Endothelial cell of umbilical vein (primary cell): ENCODE results near the gene PSMD14.

Experiments used
- EZH2 ChIP-seq: IDR thresholded peaks from 2 replicates; pipeline ENCODE4 v1.6.1; 2012; ENCODE audit warnings: borderline replicate concordance, low read depth, mild to moderate bottlenecking, moderate library complexity, low read length, inconsistent platforms; ENCODE audit not compliant: severe bottlenecking
- GATA2 ChIP-seq: IDR thresholded peaks from 2 replicates; pipeline ENCODE4 v1.7.0; 2011; ENCODE audit warnings: low read depth, mild to moderate bottlenecking, moderate library complexity, mixed read lengths, low read length; ENCODE audit not compliant: insufficient read length, insufficient read depth
- MYC ChIP-seq: IDR thresholded peaks from one replicate; pipeline ENCODE4 v1.6.1; 2011; ENCODE audit warnings: mild to moderate bottlenecking, low read depth, low read length
- POLR2A ChIP-seq: IDR thresholded peaks from 2 replicates; pipeline ENCODE4 v1.6.1; 2012; ENCODE audit warnings: low read depth, mild to moderate bottlenecking, control low read depth, low read length
- POLR2AphosphoS5 ChIP-seq: IDR thresholded peaks from 2 replicates; pipeline ENCODE4 v1.6.1; 2012; ENCODE audit warnings: low read depth, mild to moderate bottlenecking, control low read depth, low read length, moderate library complexity; ENCODE audit not compliant: insufficient read depth
- TF ChIP-seq, protein P1 (sequence below), 2 donors: IDR thresholded peaks; 1 replicate in 1 of 2; 2 replicates in 1 of 2; pipeline ENCODE4 v1.5.1; 2011; ENCODE audit warnings: low read length in 2 of 2, mild to moderate bottlenecking in 2 of 2, moderate library complexity in 2 of 2, control low read depth in 1 of 2, inconsistent platforms in 1 of 2, low read depth in 1 of 2; ENCODE audit not compliant: insufficient read depth in 1 of 2; ENCODE audit errors: extremely low read depth in 1 of 2
- TF ChIP-seq, protein P2 (sequence below): IDR thresholded peaks from 2 replicates; pipeline ENCODE4 v1.6.1; 2011; ENCODE audit not compliant: insufficient read depth, insufficient read length

- TF ChIP-seq POLR2A (no peak), POLR2AphosphoS5 (no peak), MYC (no peak), EZH2 (no peak), GATA2 (no peak)
- TF ChIP-seq, protein P1, sequence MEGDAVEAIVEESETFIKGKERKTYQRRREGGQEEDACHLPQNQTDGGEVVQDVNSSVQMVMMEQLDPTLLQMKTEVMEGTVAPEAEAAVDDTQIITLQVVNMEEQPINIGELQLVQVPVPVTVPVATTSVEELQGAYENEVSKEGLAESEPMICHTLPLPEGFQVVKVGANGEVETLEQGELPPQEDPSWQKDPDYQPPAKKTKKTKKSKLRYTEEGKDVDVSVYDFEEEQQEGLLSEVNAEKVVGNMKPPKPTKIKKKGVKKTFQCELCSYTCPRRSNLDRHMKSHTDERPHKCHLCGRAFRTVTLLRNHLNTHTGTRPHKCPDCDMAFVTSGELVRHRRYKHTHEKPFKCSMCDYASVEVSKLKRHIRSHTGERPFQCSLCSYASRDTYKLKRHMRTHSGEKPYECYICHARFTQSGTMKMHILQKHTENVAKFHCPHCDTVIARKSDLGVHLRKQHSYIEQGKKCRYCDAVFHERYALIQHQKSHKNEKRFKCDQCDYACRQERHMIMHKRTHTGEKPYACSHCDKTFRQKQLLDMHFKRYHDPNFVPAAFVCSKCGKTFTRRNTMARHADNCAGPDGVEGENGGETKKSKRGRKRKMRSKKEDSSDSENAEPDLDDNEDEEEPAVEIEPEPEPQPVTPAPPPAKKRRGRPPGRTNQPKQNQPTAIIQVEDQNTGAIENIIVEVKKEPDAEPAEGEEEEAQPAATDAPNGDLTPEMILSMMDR (IDR thresholded peaks at IDR 0.05; ENCODE audit: extremely low read depth in 1 of 2, insufficient read depth in 1 of 2, low read depth in 1 of 2, low read length in 2 of 2) = no peak
- TF ChIP-seq, protein P2, sequence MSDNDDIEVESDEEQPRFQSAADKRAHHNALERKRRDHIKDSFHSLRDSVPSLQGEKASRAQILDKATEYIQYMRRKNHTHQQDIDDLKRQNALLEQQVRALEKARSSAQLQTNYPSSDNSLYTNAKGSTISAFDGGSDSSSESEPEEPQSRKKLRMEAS = no peak
Observed at GRCh38 chr2:161367675-161368074, 59.5 kb downstream of the PSMD14 start.
